ENCODE results near the gene KCNQ1. TPM values are rescaled to one million over a fixed set of nuclear protein-coding genes. Genes with fewer than 3 reads are reported as not detected.

The KCNQ1 gene
- total RNA-seq, 1 experiment from 2014 or later = 10.7 TPM

DNA sequence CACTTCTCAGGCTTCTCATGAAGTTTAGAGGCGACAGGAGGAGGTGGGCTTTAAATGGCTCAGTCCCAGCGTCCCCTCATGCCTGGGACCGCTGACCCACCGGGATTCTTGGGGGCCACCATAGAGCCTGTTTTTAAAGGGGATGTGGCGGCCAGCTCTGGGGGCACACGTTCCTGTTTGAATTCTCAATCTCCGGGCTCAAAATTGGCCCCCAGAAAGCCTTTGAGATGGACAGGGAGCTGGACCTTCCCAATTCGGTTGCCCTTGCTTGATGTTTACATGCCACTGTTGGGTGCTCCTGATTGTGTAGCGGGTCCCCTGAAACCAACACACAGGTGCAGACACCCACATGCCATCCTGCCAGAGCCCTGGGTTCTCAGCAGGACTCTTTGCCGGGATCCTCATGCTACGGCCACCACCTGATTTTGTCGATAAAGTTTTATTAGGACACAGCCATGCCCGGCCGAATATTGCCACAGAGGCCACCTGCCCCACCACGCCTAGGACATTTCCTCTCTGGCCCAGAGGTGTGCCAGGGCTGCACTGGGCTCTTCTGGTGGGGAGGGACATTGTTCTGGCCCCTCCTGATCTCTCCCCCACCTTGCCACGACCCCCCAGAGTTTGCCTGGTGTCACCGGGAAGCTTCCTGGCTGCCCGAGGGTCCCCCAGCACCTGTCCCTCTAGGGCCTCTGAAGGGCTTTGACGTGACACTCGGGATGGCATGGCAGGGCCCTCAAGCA is 71.6 kb downstream of the KCNQ1 start:
- POLR2A ChIA-PET = no interaction called here
- Histone ChIP-seq H3K4me2 (ENCODE audit: low read length) (no peak overlapping the region), H4K20me1 (ENCODE audit: insufficient read depth) (no peaks in the 10 kb centered on the region), H3K9me2 (ENCODE audit: insufficient read depth) (no peaks in the 10 kb centered on the region), H3K36me3 (ENCODE audit: control insufficient read depth in 1 of 2, insufficient read depth in 2 of 2, low read length in 2 of 2) (no peaks in the 10 kb centered on the region), H3K9me3 (ENCODE audit: control insufficient read depth in 1 of 2, insufficient read depth in 1 of 2, low read depth in 1 of 2, low read length in 2 of 2) (no peaks in the 10 kb centered on the region), H3K27ac (ENCODE audit: low read depth, low read length) (no peak overlapping the region), H3K27me3 (ENCODE audit: insufficient read depth, low read length) (no peaks in the 10 kb centered on the region), H3K79me2 (ENCODE audit: insufficient read depth, low read length) (no peaks in the 10 kb centered on the region), H2AFZ (ENCODE audit: low read depth, low read length, poor library complexity, severe bottlenecking) (no peak overlapping the region), H3K9ac (ENCODE audit: low read length) (no peak overlapping the region), H3K4me1 (ENCODE audit: control insufficient read depth in 1 of 2, insufficient read depth in 2 of 2, low read length in 2 of 2) (no peaks in the 10 kb centered on the region), H3K4me3 (replicated peaks in 1 of 2; ENCODE audit: low read depth in 1 of 2, low read length in 2 of 2) (no peak overlapping the region)
- CTCF ChIA-PET = no interaction called here
- intact Hi-C loops (cut with micrococcal nuclease) = no loop called here
- ATAC-seq (no peak), DNase-seq (ENCODE audit: low read depth, low spot score) (no peak)
- no peak for TF ChIP-seq POLR2AphosphoS5 (IDR thresholded peaks at IDR 0.05; ENCODE audit: low read depth, low read length)
- no peak for TF ChIP-seq YY1 (IDR thresholded peaks at IDR 0.05; ENCODE audit: extremely low read depth, insufficient replicate concordance, low read depth, low read length)
- no peak for TF ChIP-seq SP1 (IDR thresholded peaks at IDR 0.05; ENCODE audit: low read depth)
- BruUV-seq (replicated peaks) = no TSS peak
- RAD21 ChIA-PET (ENCODE audit: low non-redundant PET in 1 of 2, low total read pairs in 2 of 2, uncharacterized antibody in 2 of 2, unreplicated experiment in 2 of 2) = no interaction called here

DNA sequence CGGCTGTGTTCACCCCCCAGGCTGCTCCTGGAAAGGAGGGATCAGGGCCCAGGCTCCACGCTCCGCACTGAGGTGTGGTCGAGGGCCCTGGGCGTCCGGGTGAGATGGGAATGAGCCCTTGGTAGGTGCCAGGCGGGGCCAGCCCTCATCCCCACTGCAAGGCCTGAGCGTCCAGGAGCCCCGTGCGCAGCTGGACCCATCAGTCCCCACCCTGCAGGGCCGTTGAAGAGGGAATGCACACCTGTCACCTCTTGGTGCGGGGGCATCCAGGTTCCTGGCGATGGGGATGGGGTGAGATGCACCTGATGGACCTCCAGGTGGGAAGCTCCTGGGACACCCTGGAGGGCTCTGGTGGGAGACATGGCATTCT is 72.2 kb downstream of the KCNQ1 start:
- Histone ChIP-seq H3K9ac (ENCODE audit: low read length) (no peak overlapping the region), H4K20me1 (ENCODE audit: insufficient read depth) (no peaks in the 10 kb centered on the region), H3K27ac (ENCODE audit: low read depth, low read length) (no peak overlapping the region), H3K27me3 (ENCODE audit: insufficient read depth, low read length) (no peaks in the 10 kb centered on the region), H3K9me2 (ENCODE audit: insufficient read depth) (no peaks in the 10 kb centered on the region), H3K36me3 (ENCODE audit: control insufficient read depth in 1 of 2, insufficient read depth in 2 of 2, low read length in 2 of 2) (no peaks in the 10 kb centered on the region), H3K9me3 (ENCODE audit: control insufficient read depth in 1 of 2, insufficient read depth in 1 of 2, low read depth in 1 of 2, low read length in 2 of 2) (no peaks in the 10 kb centered on the region), H3K4me2 (ENCODE audit: low read length) (no peak overlapping the region), H2AFZ (ENCODE audit: low read depth, low read length, poor library complexity, severe bottlenecking) (no peak overlapping the region), H3K4me1 (ENCODE audit: control insufficient read depth in 1 of 2, insufficient read depth in 2 of 2, low read length in 2 of 2) (no peaks in the 10 kb centered on the region), H3K79me2 (ENCODE audit: insufficient read depth, low read length) (no peaks in the 10 kb centered on the region), H3K4me3 (replicated peaks in 1 of 2; ENCODE audit: low read depth in 1 of 2, low read length in 2 of 2) (no peak overlapping the region)
- intact Hi-C loops (cut with micrococcal nuclease) = no loop called here
- ChIA-PET RAD21 (ENCODE audit: low non-redundant PET in 1 of 2, low total read pairs in 2 of 2, uncharacterized antibody in 2 of 2, unreplicated experiment in 2 of 2) (no interaction called here), CTCF (no interaction called here), POLR2A (no interaction called here)
- BruUV-seq (replicated peaks) = no TSS peak
- no peak for DNase-seq (ENCODE audit: low read depth, low spot score)
- no peak for ATAC-seq
- TF ChIP-seq TCF7L2 (IDR thresholded peaks at IDR 0.05; ENCODE audit: borderline replicate concordance, extremely low read depth, insufficient read depth, insufficient read length) = no peak
- TF ChIP-seq YY1 (IDR thresholded peaks at IDR 0.05; ENCODE audit: extremely low read depth, insufficient replicate concordance, low read depth, low read length) = no peak
- TF ChIP-seq FOSL1 (IDR thresholded peaks at IDR 0.05; ENCODE audit: low read depth) = no peak
- no peak for TF ChIP-seq POLR2A (IDR thresholded peaks at IDR 0.05; ENCODE audit: borderline replicate concordance, extremely low read depth, insufficient read depth, insufficient read length)
- TF ChIP-seq EGR1 (IDR thresholded peaks at IDR 0.05; ENCODE audit: low read depth) = no peak
- TF ChIP-seq ZFX (IDR thresholded peaks at IDR 0.05) = no peak
- TF ChIP-seq CEBPB (IDR thresholded peaks at IDR 0.05; ENCODE audit: low read depth) = no peak
- no peak for TF ChIP-seq EZH2 (IDR thresholded peaks at IDR 0.05)
- no peak for TF ChIP-seq ZNF274 (IDR thresholded peaks at IDR 0.05; ENCODE audit: low read depth, low read length)
- no peak for TF ChIP-seq RAD21 (IDR thresholded peaks at IDR 0.05; ENCODE audit: low read depth)
- no peak for TF ChIP-seq SP1 (IDR thresholded peaks at IDR 0.05; ENCODE audit: low read depth)
- no peak for TF ChIP-seq SRF (IDR thresholded peaks at IDR 0.05; ENCODE audit: low read depth)
- TF ChIP-seq JUND (IDR thresholded peaks at IDR 0.05) = no peak
- TF ChIP-seq, protein P1, sequence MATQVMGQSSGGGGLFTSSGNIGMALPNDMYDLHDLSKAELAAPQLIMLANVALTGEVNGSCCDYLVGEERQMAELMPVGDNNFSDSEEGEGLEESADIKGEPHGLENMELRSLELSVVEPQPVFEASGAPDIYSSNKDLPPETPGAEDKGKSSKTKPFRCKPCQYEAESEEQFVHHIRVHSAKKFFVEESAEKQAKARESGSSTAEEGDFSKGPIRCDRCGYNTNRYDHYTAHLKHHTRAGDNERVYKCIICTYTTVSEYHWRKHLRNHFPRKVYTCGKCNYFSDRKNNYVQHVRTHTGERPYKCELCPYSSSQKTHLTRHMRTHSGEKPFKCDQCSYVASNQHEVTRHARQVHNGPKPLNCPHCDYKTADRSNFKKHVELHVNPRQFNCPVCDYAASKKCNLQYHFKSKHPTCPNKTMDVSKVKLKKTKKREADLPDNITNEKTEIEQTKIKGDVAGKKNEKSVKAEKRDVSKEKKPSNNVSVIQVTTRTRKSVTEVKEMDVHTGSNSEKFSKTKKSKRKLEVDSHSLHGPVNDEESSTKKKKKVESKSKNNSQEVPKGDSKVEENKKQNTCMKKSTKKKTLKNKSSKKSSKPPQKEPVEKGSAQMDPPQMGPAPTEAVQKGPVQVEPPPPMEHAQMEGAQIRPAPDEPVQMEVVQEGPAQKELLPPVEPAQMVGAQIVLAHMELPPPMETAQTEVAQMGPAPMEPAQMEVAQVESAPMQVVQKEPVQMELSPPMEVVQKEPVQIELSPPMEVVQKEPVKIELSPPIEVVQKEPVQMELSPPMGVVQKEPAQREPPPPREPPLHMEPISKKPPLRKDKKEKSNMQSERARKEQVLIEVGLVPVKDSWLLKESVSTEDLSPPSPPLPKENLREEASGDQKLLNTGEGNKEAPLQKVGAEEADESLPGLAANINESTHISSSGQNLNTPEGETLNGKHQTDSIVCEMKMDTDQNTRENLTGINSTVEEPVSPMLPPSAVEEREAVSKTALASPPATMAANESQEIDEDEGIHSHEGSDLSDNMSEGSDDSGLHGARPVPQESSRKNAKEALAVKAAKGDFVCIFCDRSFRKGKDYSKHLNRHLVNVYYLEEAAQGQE (IDR thresholded peaks at IDR 0.05; ENCODE audit: low read depth) = no peak
- TF ChIP-seq, protein P2, sequence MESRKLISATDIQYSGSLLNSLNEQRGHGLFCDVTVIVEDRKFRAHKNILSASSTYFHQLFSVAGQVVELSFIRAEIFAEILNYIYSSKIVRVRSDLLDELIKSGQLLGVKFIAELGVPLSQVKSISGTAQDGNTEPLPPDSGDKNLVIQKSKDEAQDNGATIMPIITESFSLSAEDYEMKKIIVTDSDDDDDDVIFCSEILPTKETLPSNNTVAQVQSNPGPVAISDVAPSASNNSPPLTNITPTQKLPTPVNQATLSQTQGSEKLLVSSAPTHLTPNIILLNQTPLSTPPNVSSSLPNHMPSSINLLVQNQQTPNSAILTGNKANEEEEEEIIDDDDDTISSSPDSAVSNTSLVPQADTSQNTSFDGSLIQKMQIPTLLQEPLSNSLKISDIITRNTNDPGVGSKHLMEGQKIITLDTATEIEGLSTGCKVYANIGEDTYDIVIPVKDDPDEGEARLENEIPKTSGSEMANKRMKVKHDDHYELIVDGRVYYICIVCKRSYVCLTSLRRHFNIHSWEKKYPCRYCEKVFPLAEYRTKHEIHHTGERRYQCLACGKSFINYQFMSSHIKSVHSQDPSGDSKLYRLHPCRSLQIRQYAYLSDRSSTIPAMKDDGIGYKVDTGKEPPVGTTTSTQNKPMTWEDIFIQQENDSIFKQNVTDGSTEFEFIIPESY (IDR thresholded peaks at IDR 0.05; ENCODE audit: extremely low read depth, insufficient replicate concordance, low read length) = no peak
